Neural cell (in vitro differentiated cells): ENCODE results near the gene GSTM1.

Experiments used
- CTCF ChIP-seq: fragments of 450-650 bp; IDR thresholded peaks from 2 replicates; pipeline ENCODE4 v1.5.1; 2014; ENCODE audit warnings: antibody characterized with exemption, mild to moderate bottlenecking, moderate library complexity; ENCODE audit not compliant: poor library complexity, severe bottlenecking
- EP300 ChIP-seq: fragments of 450-650 bp; conservative IDR thresholded peaks from 2 replicates; pipeline ENCODE4 v1.6.1; 2014; ENCODE audit warnings: antibody characterized with exemption, mild to moderate bottlenecking, moderate library complexity; ENCODE audit not compliant: poor library complexity, severe bottlenecking
- EZH2 ChIP-seq: fragments of 200-600, 300-800 bp; shearing (Covaris generic), sonication (generic); IDR thresholded peaks from 2 replicates; pipeline ENCODE4 v1.6.1; 2014; ENCODE audit warnings: antibody characterized with exemption, low read length, borderline replicate concordance, mild to moderate bottlenecking; ENCODE audit not compliant: insufficient read depth, poor library complexity, severe bottlenecking
- MXI1 ChIP-seq: fragments of 450-650 bp; conservative IDR thresholded peaks from 2 replicates; pipeline ENCODE4 v1.6.1; 2014; ENCODE audit warnings: antibody characterized with exemption, mild to moderate bottlenecking; ENCODE audit not compliant: poor library complexity, severe bottlenecking
- POLR2AphosphoS5 ChIP-seq: IDR thresholded peaks from 2 replicates; pipeline ENCODE4 v1.6.1; 2012
- RAD21 ChIP-seq: fragments of 450-650 bp; conservative IDR thresholded peaks from 2 replicates; pipeline ENCODE4 v1.6.1; 2014; ENCODE audit warnings: antibody characterized with exemption, mild to moderate bottlenecking, moderate library complexity
- REST ChIP-seq: IDR thresholded peaks from 2 replicates; pipeline ENCODE4 v1.6.1; 2012; ENCODE audit warnings: borderline replicate concordance
- SMC3 ChIP-seq: fragments of 450-650 bp; conservative IDR thresholded peaks from 2 replicates; pipeline ENCODE4 v1.6.1; 2014; ENCODE audit warnings: antibody characterized with exemption, mild to moderate bottlenecking, moderate library complexity; ENCODE audit not compliant: poor library complexity
- TAF1 ChIP-seq: IDR thresholded peaks from 2 replicates; pipeline ENCODE4 v1.6.1; 2012; ENCODE audit warnings: low read depth

- no peak for TF ChIP-seq CTCF
- TF ChIP-seq SMC3 = no peak
- no peak for TF ChIP-seq POLR2AphosphoS5
- TF ChIP-seq EZH2 = no peak
- no peak for TF ChIP-seq MXI1
- TF ChIP-seq EP300 = no peak
- TF ChIP-seq RAD21 = no peak
- no peak for TF ChIP-seq REST
- no peak for TF ChIP-seq TAF1
These were observed 34.4 kb downstream of the GSTM1 start for GRCh38 chr1:109721971-109722370.
